ENCODE results near the gene POLR3E.

The POLR3E gene

DNA sequence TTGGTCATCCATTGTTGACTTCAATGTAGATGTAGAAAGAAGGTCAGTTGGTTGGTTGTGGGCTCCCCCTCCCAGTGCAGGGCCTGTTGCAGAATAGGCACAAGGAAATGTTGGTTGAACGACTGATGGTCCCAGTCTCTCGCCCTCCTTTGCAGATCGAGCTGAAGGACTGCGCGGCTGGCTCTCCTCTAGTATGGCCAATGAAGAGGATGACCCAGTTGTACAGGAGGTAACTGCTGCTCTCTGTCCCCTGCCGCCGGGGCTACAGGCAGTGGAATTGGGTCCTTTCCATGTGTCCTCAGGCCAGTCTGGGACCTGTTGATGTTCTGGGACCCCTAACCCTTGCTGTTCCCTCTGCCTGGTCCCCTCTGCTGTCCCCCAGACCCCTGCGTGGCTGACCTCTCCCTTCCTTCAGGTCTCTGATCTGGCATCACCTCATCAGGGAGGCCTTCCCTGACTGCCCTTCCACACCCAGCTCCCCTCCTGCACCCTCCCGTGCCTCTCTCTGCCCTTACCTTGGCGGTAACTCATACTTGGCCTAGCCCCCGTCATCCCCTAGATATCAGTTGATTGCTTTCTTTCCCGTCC is 5.7 kb downstream of the POLR3E start:
- H3K4me3 ChIP-seq (ENCODE audit: low read length), result no peak overlapping the region
- DNase-seq (ENCODE audit: low read depth), result no peak
- TF ChIP-seq, protein P1, sequence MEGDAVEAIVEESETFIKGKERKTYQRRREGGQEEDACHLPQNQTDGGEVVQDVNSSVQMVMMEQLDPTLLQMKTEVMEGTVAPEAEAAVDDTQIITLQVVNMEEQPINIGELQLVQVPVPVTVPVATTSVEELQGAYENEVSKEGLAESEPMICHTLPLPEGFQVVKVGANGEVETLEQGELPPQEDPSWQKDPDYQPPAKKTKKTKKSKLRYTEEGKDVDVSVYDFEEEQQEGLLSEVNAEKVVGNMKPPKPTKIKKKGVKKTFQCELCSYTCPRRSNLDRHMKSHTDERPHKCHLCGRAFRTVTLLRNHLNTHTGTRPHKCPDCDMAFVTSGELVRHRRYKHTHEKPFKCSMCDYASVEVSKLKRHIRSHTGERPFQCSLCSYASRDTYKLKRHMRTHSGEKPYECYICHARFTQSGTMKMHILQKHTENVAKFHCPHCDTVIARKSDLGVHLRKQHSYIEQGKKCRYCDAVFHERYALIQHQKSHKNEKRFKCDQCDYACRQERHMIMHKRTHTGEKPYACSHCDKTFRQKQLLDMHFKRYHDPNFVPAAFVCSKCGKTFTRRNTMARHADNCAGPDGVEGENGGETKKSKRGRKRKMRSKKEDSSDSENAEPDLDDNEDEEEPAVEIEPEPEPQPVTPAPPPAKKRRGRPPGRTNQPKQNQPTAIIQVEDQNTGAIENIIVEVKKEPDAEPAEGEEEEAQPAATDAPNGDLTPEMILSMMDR (conservative IDR thresholded peaks at IDR 0.05; ENCODE audit: low read depth, low read length), result no peak

DNA sequence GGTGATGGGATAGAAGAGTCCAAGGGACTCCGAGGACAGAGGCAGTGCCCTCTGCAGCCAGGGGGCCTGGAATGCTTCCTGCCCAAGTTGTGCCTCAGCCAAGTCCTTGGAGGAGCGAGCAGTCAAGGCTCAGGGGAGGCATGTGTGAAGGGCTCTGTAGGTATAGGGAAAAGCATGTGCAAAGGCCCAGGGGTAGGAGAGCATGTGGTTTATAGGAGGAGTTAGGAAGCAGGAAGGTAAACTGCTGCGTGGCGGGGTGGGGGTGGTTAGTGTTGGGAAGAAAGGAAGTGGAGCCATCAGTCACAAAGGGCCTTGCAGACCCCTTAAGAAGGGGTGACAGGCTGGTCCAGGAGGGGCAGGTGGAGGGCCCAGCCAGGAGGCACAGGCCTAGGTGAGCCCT is 7.2 kb downstream of the POLR3E start:
- DNase-seq (ENCODE audit: low read depth), result no peak
- no peak overlapping the region for H3K4me3 ChIP-seq (ENCODE audit: low read length)
- TF ChIP-seq, protein P1 (conservative IDR thresholded peaks at IDR 0.05; ENCODE audit: low read depth, low read length), result no peak

DNA sequence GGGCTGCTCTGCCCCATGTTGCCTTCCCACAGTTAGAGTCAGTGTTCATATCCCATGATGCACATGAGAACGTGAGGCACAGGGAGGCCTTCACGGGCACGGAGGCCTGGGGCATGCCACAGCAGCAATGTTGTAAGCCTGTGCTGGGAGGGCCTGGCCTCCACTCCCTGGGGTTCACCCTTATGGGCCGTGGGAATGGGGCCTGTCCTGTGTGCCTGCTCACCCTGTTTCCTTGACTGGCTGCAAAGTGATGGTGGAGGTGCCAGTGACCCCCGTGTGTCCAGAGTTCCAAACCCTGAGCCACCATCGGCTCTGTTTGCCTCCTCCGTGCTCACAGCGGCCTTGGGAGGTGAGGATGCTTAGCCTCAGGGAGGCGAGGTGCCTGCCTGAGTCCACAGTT is 9.6 kb downstream of the POLR3E start:
- TF ChIP-seq, protein P1 (conservative IDR thresholded peaks at IDR 0.05; ENCODE audit: low read depth, low read length), result no peak
- DNase-seq (ENCODE audit: low read depth), result no peak
- no peak overlapping the region for H3K4me3 ChIP-seq (ENCODE audit: low read length)

DNA sequence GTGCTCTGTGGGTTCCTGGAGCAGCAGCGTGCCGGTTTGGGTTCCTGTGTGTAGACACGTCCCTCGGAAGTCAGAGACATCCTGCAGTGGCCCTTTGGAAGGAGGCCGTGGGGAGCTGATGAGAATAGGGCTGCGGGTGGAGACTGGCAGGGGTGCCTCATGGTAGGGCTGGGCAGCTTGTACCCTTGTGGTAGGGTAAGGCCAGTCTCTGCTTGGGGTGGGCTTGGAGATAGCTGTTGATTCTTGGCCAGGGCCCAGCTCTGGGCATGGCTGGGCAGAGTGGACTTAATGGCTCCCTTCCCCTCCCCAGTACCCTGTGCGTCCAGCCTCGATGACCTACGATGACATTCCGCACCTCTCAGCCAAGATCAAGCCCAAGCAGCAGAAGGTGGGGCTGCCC is 10.6 kb downstream of the POLR3E start:
- TF ChIP-seq, protein P1 (conservative IDR thresholded peaks at IDR 0.05; ENCODE audit: low read depth, low read length), result no peak
- no peak for DNase-seq (ENCODE audit: low read depth)
- H3K4me3 ChIP-seq (ENCODE audit: low read length), result no peak overlapping the region

DNA sequence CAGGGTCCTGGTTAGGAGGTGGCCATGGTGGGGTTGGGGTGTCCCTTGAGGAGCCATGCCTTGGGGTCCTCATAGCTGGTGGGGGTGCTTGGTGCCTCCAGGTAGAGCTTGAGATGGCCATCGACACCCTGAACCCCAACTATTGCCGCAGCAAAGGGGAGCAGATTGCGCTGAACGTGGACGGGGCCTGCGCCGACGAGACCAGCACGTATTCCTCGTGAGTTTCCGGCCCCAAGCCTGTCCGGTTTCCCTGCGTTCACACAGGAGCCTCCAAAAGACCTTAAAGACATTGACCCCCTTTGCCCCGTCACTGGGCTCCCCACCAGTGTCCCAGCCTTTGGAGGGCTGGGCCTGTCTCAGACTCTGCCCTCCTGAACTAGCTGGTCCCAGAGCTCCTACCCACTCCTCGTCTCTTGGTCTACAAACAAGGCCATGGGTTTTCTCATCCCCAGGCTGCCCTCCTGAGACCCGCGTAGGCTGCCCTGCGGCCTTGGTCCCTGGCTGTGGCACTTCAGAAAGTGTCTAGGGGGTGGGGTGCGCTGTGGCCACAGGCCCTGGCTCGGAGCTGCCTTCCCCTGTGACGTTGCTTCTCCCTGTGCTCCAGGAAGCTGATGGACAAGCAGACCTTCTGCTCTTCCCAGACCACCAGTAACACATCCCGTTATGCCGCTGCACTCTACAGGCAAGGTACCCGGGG is 11.8 kb downstream of the POLR3E start:
- TF ChIP-seq, protein P1 (conservative IDR thresholded peaks at IDR 0.05; ENCODE audit: low read depth, low read length), result no peak
- DNase-seq (ENCODE audit: low read depth), result no peak
- no peak overlapping the region for H3K4me3 ChIP-seq (ENCODE audit: low read length)

DNA sequence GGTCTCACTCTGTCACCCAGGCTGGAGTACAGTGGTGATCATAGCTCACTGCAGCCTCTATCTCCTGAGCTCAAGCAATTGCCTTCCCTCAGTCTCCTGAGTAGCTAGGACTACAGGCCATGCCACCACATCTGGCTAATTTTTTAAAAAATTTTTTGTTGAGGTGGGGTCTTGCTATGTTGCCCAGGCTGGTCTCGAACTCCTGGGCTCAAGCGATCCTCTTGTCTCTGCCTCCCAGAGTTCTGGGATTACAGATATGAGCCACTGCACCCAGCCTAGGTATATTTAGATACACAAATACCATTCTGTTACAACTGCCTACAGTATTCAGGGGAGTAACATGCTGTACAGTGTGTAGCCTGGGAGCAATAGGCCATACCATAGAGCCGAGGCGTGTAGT is 14.3 kb downstream of the POLR3E start:
- no peak overlapping the region for H3K4me3 ChIP-seq (ENCODE audit: low read length)

More for the DNA sequence above, 14.3 kb downstream of the POLR3E start:
- TF ChIP-seq, protein P1 (conservative IDR thresholded peaks at IDR 0.05; ENCODE audit: low read depth, low read length), result no peak
- no peak for DNase-seq (ENCODE audit: low read depth)

Data from retinal pigment epithelial cell (primary cell).